GM12864 (cell line): ENCODE measurements around the gene SERHL2.
"Not testable (repeated sequence)": the region's sequence is repeated elsewhere in the genome, so short reads cannot be mapped to it uniquely, and the experiment has no call there.

Experiments used
- DNase-seq: peaks from one replicate; pipeline ENCODE4 v3.0.0-alpha.2; 2011; ENCODE audit warnings: low read depth
- H3K4me3 ChIP-seq: 2 replicates; pipeline ENCODE4 v1.5.1; 2011; ENCODE audit warnings: mild to moderate bottlenecking, low read depth, low read length, control low read depth
- CTCF ChIP-seq: IDR thresholded peaks from 2 replicates; pipeline ENCODE4 v1.5.1; 2011; ENCODE audit warnings: low read depth, mild to moderate bottlenecking, moderate library complexity, low read length, control low read depth, inconsistent platforms; ENCODE audit errors: missing control alignments

The SERHL2 gene

GRCh38 chr22:42610186-42610585 lies 56.4 kb downstream of the SERHL2 start:
- H3K4me3 ChIP-seq: no peak overlapping the region
- DNase-seq: no peak
- no peak for TF ChIP-seq CTCF

DNA sequence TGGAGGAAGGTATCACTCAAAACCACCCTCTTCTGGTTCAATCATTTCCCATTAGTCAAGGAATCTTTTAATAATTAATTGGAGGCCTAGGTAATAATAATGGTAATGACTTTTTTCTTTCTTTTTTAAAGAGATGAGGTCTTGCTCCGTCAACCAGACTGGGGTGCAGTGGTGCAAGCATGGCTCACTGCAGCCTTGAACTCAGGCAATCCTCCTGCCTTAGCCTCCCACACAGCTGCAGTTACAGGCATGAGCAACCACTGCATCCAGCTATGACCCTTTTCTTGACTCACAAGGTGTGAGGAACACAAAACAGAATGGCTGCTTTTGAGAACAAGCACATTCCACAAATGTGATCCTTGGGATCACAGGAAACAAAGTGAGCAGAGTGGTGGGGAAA lies 57.3 kb downstream of the SERHL2 start:
- no peak for DNase-seq
- H3K4me3 ChIP-seq: no peak overlapping the region
- TF ChIP-seq CTCF: no peak

DNA sequence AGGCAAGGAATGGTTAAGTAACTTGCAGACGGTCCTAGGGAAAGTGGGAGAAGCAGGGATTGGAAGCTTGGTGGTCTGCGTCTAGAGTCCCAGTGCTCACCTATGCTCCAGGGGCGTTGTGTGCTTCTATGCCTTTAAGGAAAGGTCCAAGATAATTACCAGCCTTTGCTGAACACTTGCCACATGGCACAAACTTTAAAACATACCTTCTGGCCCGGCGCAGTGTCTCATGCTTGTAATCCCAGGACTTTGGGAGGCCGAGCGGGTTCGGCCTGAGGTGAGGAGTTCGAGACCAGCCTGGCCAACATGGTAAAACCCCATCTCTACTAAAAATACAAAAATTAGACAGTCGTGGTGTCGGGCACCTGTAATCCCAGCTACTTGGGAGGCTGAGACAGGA lies 58.6 kb downstream of the SERHL2 start:
- no peak overlapping the region for H3K4me3 ChIP-seq
- no peak for TF ChIP-seq CTCF
- no peak for DNase-seq

DNA sequence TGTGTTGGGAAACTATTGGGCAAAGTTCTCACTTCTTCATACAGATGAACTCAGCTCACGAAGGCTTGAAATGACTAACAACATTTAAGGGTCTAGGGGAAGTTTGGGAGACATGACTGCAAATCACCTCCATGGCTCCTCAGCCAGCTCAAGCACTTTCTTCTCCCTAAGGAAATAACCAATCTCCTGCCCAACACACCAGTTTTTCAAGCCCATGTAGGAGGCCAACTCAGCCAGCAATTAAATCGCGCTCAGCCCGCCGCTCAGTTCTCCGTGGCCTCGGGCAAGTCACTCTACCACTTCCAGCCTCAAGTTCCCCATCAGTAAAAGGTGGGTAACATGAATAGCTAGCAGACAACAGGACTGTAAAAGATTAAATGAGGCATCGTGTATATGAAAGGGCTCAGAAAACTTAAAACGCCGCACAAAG lies 60.1 kb downstream of the SERHL2 start:
- no peak for DNase-seq
- no peak for TF ChIP-seq CTCF
- H3K4me3 ChIP-seq: peak overlapping the region; percentile 92

- peak; percentile 12 for TF ChIP-seq CTCF
- peak; percentile 95 for DNase-seq
Observed at GRCh38 chr22:42614312-42615091, 60.7 kb downstream of the SERHL2 start, which contains the start of gene POLDIP3. Gene POLDIP3, minus strand, starts transcription at chr22:42614883. Its CDS starts 26 bp downstream, at chr22:42614857.

DNA sequence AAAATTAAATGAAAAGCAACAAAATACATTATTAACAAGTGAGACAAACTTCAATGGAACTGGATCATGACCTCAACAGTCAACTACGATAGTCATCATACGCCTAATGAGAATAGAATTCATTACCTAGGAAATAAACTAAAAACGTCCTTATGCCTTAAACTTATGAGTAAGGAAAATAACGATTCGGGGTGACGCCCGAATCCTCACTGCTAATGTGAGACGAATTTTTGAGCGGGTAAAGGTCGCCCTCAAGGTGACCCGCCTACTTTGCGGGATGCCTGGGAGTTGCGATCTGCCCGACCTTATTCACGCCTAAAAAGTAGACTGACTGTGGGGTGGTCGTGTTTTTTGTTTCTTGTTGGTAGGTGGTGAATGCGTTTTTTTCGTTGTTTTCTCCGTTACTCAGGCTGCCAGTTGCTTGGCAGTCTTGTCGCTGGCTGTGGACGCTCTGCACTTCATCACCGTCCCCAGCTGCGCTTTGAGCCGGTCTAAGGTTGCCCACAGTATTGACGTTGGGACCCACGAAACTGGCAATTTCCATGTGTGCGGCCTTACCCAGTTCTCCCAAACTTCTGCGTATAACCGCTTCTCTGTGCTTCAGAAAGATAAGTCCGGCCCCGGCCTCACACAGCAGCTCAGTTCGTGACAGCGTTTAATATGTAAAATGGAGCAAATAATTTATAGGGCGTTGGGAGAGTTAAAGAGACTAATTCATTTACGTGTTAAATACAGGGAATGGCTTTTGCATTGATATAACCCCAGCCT lies 61.5 kb downstream of the SERHL2 start:
- no peak for TF ChIP-seq CTCF
- no peak overlapping the region; the same call in 1 of the 2 replicates for H3K4me3 ChIP-seq

More at GRCh38 chr22:42614312-42615091, 60.7 kb downstream of the SERHL2 start, which contains the start of gene POLDIP3:
- peak within 1 kb of the TSS; percentile 92 for H3K4me3 ChIP-seq

GRCh38 chr22:42615860-42616175 lies 62.1 kb downstream of the SERHL2 start:
- DNase-seq, H3K4me3 ChIP-seq: not testable (repeated sequence)

More for the DNA sequence above, 61.5 kb downstream of the SERHL2 start:
- DNase-seq: peak; percentile 99
